B cell (primary cell): ENCODE measurements around the gene FBXO42. TPM values are rescaled to one million over a fixed set of nuclear protein-coding genes. Genes with fewer than 3 reads are reported as not detected.

ENCODE experiments used
- ATAC-seq: fragments of 200-7000 bp; cut with Tn5 transposase; one replicate; pipeline ENCODE4 v1.10.0; 2021; ENCODE audit warnings: low read depth, mild to moderate bottlenecking, moderate number of reproducible peaks, moderate library complexity
- CTCF ChIA-PET: fragments of 350-600 bp; sonication (Branson Sonifier 250); formaldehyde crosslinking; loops from one replicate; lab custom pipeline; 2021; ENCODE audit warnings: antibody characterized with exemption, inconsistent platforms; lab: Charles Lee
- POLR2A ChIA-PET: fragments of 350-600 bp; sonication (Branson Sonifier 250); formaldehyde crosslinking; loops from one replicate; lab custom pipeline; 2021; ENCODE audit warnings: antibody characterized with exemption; lab: Charles Lee
- DNase-seq: peaks from one replicate; pipeline ENCODE4 v3.0.0; 2013
- H2AFZ ChIP-seq: 2 replicates; pipeline ENCODE4 v1.6.1; 2012; ENCODE audit warnings: mild to moderate bottlenecking, low read depth, low read length; ENCODE audit not compliant: insufficient read depth, poor library complexity, severe bottlenecking
- H3K27ac ChIP-seq, 2 donors: 1 replicate in 1 of 2; 2 replicates in 1 of 2; pipeline ENCODE4 v1.5.1; 2012 to 2013; ENCODE audit warnings: low read length in 2 of 2, mild to moderate bottlenecking in 2 of 2, moderate library complexity in 1 of 2
- H3K27me3 ChIP-seq, 4 experiments: fragments of 200-600 bp in 1 of 4; sonication (generic) in 1 of 4; replicated peaks in 1 of 4; 1 replicate in 2 of 4; 2 replicates in 2 of 4; pipeline versions ENCODE4 v1.6.1 to v1.7.0; 2013 to 2016; ENCODE audit warnings: low read length in 3 of 4, mild to moderate bottlenecking in 2 of 4, mixed read lengths in 1 of 4, moderate library complexity in 1 of 4; ENCODE audit not compliant: insufficient read depth in 4 of 4, control insufficient read depth in 3 of 4; ENCODE audit errors: control extremely low read depth in 1 of 4
- H3K36me3 ChIP-seq, 2 experiments: replicated peaks in 1 of 2; 1 replicate in 1 of 2; 2 replicates in 1 of 2; pipeline versions ENCODE4 v1.6.1 to v1.7.1; 2013; ENCODE audit warnings: low read length in 1 of 2; ENCODE audit not compliant: insufficient read depth in 2 of 2, control insufficient read depth in 1 of 2; ENCODE audit errors: control extremely low read depth in 1 of 2, extremely low read depth in 1 of 2
- H3K4me1 ChIP-seq, 2 donors: fragments of 200-600 bp in 1 of 2; sonication (generic) in 1 of 2; 1 replicate in 1 of 2; 2 replicates in 1 of 2; pipeline versions ENCODE4 v1.5.1 to v1.6.1; 2013 to 2017; ENCODE audit warnings: low read length in 2 of 2; ENCODE audit not compliant: control insufficient read depth in 2 of 2, insufficient read depth in 2 of 2
- H3K4me2 ChIP-seq: replicated peaks from 2 replicates; pipeline ENCODE3; 2012; ENCODE audit warnings: mild to moderate bottlenecking, low read depth, low read length; ENCODE audit not compliant: poor library complexity, severe bottlenecking
- H3K4me3 ChIP-seq, 5 experiments: fragments of 200-600 bp in 1 of 5; sonication (generic) in 1 of 5; 1 replicate in 3 of 5; 2 replicates in 2 of 5; pipeline versions ENCODE4 v1.5.1 to v1.7.0; 2011 to 2016; ENCODE audit warnings: low read length in 4 of 5, mild to moderate bottlenecking in 4 of 5, low read depth in 2 of 5, control low read depth in 1 of 5, moderate library complexity in 1 of 5; ENCODE audit not compliant: insufficient read depth in 1 of 5; ENCODE audit errors: control extremely low read depth in 1 of 5, extremely low read depth in 1 of 5
- H3K79me2 ChIP-seq: fragments of 200-600 bp; sonication (generic); one replicate; pipeline ENCODE4 v1.6.0; 2016; ENCODE audit warnings: low read length; ENCODE audit not compliant: control insufficient read depth, insufficient read depth
- H3K9ac ChIP-seq: fragments of 200-600 bp; sonication (generic); 2 replicates; pipeline ENCODE4 v1.6.1; 2017; ENCODE audit warnings: mild to moderate bottlenecking, low read length, moderate library complexity
- H3K9me3 ChIP-seq, 3 donors: one replicate each; pipeline versions ENCODE4 v1.6.1 to v1.7.1; 2013; ENCODE audit warnings: low read length in 2 of 3; ENCODE audit not compliant: control insufficient read depth in 2 of 3, insufficient read depth in 1 of 3; ENCODE audit errors: control extremely low read depth in 1 of 3
- H4K20me1 ChIP-seq: 2 replicates; pipeline ENCODE4 v1.6.0; 2012; ENCODE audit warnings: mild to moderate bottlenecking, low read length; ENCODE audit not compliant: insufficient read depth, control insufficient read depth, poor library complexity, severe bottlenecking
- H3K27ac Mint-ChIP-seq: one replicate; pipeline ENCODE4 v1.8.0; 2021; ENCODE audit warnings: mixed read lengths
- H3K27me3 Mint-ChIP-seq: one replicate; pipeline ENCODE4 v1.8.0; 2021; ENCODE audit warnings: mixed read lengths
- H3K4me1 Mint-ChIP-seq: one replicate; pipeline ENCODE4 v1.8.0; 2021; ENCODE audit warnings: mixed read lengths
- H3K4me3 Mint-ChIP-seq: one replicate; pipeline ENCODE4 v1.8.0; 2021; ENCODE audit warnings: mixed read lengths
- H3K9me3 Mint-ChIP-seq: one replicate; pipeline ENCODE4 v1.8.0; 2022; ENCODE audit warnings: mixed read lengths; ENCODE audit not compliant: insufficient read depth
- EZH2 ChIP-seq: IDR thresholded peaks from 2 replicates; pipeline ENCODE4 v1.6.1; 2012; ENCODE audit warnings: borderline replicate concordance, low read depth, mild to moderate bottlenecking, moderate library complexity, low read length; ENCODE audit not compliant: insufficient read depth, poor library complexity, severe bottlenecking
- WGBS: methylation state at CpG from one replicate; pipeline ENCODE4 v1.1.5; 2013; ENCODE audit warnings: missing lambda C conversion rate; ENCODE audit not compliant: insufficient coverage; 5-methylcytosine and 5-hydroxymethylcytosine counted together
- intact Hi-C: fragments of 100-400 bp; cut with micrococcal nuclease; formaldehyde crosslinking; loops from one replicate; pipeline ENCODE4 v1.10.0; 2022
- polyA plus RNA-seq: library from polyadenylated mRNA; depleted of rRNA; stranded (reverse); fragments of >200 nt; gene quantifications from 2 replicates; pipeline ENCODE4 v1.2.3, GENCODE V29; 2012
- total RNA-seq, 2 donors: library from RNA; stranded (reverse); fragments of 120-200 nt in 1 of 2; gene quantifications; 1 replicate in 1 of 2; 2 replicates in 1 of 2; pipeline versions ENCODE4 v1.2.3 to v1.2.4, GENCODE V29; 2013 to 2022
- TF ChIP-seq, protein P1 (sequence below): fragments of 200-600 bp; IDR thresholded peaks from one replicate; pipeline ENCODE4 v1.8.0; 2022; ENCODE audit warnings: antibody characterized with exemption, mild to moderate bottlenecking

Gene FBXO42
- total and polyA plus RNA-seq, 2 donors (not counting 1 experiment from before 2014, with no cell fraction given), result 17.2 to 33.1 TPM

DNA sequence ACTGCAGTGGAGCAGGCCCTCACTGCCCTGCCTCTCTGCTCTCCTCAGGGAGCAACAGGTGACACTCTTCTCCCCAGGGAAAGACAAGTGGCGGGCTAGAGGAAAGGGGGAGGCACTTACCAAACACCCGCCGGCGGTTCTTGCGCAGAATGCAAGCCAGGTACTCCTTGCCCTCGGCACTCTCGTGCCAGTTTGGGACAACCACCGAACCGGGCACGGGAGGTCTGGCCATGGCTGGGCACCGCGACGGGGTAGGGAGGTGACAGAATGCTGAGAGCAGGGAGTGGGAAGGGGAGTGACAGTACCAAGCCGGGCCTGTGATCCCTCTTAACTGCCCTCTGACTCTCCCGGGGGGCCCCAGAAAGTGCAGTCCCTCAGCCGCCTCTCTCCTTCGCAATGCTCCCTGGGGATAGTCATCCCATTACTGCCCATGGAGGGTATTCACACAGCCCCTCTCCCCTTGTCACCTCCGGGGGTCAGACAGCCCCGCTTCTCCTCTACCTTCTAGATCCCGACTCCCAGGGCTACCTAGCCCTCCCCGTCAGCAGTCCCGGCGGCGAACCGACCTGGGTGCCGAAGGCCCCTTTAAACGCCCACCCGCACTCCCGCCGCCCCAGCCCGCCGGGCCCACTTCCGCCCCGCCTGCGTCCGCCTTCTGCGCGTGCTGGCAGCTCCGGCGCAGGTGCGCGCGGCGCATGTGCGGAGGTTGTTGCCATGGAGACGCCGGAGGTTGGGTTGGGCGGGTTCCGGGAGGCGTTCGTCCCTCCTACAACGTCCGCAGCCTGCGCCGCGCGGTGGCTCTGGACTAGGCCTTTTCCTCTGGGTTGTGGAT lies 115.6 kb downstream of the FBXO42 start, which contains the start of gene CPLANE2:
TSS of gene CPLANE2 (minus strand) at position 673 of the 832 bp plus-strand sequence. CDS start at position 232, 441 bp downstream.
- H3K4me3 Mint-ChIP-seq, result peak within 1 kb of the TSS; percentile 85

More for the DNA sequence above, 115.6 kb downstream of the FBXO42 start, which contains the start of gene CPLANE2:
- Mint-ChIP-seq H3K9me3 (no peaks in the 10 kb centered on the region), H3K27me3 (no peaks in the 10 kb centered on the region), H3K4me1 (peaks cover 16% of the 10 kb centered on the region), H3K27ac (peak within 1 kb of the TSS; percentile 96)
- peak within 1 kb of the TSS; percentile 88 for H2AFZ ChIP-seq
- ATAC-seq, result peak; percentile 79
- ChIA-PET POLR2A (interaction anchor here (0.6 to 1.4 kb wide), 4 partner anchors 19 to 682 kb away, joined by 3 to 5 read pairs (median 4); partner anchors contain the start of gene FAM131C), CTCF (interaction anchor here (0.6 to 2.7 kb wide), 7 partner anchors 11 to 158 kb away, joined by 3 to 9 read pairs (median 4); no protein-coding TSS in a partner anchor)
- peak within 1 kb of the TSS; percentile 94 for H3K4me2 ChIP-seq
- H3K27me3 ChIP-seq, result no peaks in the 10 kb centered on the region
- peak; percentile 97 for DNase-seq
- peak within 1 kb of the TSS; percentile 94 for H3K9ac ChIP-seq
- H3K36me3 ChIP-seq, result peaks cover 0 to 7% of the 10 kb centered on the region in 2 experiments
- TF ChIP-seq EZH2, result no peak
- TF ChIP-seq, protein P1, sequence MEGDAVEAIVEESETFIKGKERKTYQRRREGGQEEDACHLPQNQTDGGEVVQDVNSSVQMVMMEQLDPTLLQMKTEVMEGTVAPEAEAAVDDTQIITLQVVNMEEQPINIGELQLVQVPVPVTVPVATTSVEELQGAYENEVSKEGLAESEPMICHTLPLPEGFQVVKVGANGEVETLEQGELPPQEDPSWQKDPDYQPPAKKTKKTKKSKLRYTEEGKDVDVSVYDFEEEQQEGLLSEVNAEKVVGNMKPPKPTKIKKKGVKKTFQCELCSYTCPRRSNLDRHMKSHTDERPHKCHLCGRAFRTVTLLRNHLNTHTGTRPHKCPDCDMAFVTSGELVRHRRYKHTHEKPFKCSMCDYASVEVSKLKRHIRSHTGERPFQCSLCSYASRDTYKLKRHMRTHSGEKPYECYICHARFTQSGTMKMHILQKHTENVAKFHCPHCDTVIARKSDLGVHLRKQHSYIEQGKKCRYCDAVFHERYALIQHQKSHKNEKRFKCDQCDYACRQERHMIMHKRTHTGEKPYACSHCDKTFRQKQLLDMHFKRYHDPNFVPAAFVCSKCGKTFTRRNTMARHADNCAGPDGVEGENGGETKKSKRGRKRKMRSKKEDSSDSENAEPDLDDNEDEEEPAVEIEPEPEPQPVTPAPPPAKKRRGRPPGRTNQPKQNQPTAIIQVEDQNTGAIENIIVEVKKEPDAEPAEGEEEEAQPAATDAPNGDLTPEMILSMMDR, result no peak
- under 1% methylated on average over 57 of the region's 57 CpGs for WGBS
- H3K79me2 ChIP-seq, result no peaks in the 10 kb centered on the region
- peak within 1 kb of the TSS; percentile 55 to 98 (median 76) for H3K4me3 ChIP-seq
- H4K20me1 ChIP-seq, result no peaks in the 10 kb centered on the region
- H3K9me3 ChIP-seq, result no peaks in the 10 kb centered on the region
- H3K27ac ChIP-seq, result peak within 1 kb of the TSS; percentile 82 to 92
- peaks cover 12 to 17% of the 10 kb centered on the region in 2 donors for H3K4me1 ChIP-seq
- intact Hi-C loops, result loop anchor here (1.0 to 10.0 kb wide), 5 partner anchors 19 to 712 kb away; partner anchors contain the start of genes CASP9, DNAJC16 and NECAP2
